ENCODE measurements around the gene THAP5.

DNA sequence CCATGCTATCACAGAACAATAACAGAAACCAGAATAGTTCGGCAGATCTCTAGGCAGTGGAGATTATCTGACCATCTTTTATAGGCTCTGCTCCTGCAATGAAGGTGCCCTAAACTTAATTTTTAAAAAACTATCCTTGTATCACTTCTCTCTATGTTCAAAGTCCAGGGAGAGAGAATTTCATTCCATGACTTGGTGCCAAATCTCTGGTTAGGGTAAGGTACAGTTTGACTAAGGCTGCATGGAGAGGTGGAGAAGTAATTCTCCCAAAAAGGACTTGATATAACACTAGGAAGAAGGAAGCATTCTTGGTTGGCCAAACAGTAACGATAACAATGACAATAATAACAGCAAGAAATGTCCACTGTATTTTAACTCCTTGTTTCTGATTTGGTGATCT lies 40.1 kb upstream of the THAP5 start:
- TF ChIP-seq POLR2A (IDR thresholded peaks at IDR 0.05) (no peak), CTCF (IDR thresholded peaks at IDR 0.05 in 8 of 11, conservative IDR thresholded peaks at IDR 0.05 in 3 of 11) (no peak)
